GM12891 (cell line): Measurements from ENCODE around the gene GPR137C.

ENCODE experiments used
- PAX5 ChIP-seq: IDR thresholded peaks from 2 replicates; pipeline ENCODE4 v1.6.1; 2011; ENCODE audit warnings: low read length, moderate library complexity, mild to moderate bottlenecking; ENCODE audit not compliant: insufficient read depth, severe bottlenecking
- POLR2A ChIP-seq: IDR thresholded peaks from 2 replicates; pipeline ENCODE4 v1.6.1; 2011; ENCODE audit warnings: low read depth, low read length, control low read depth
- POLR2AphosphoS5 ChIP-seq: IDR thresholded peaks from 2 replicates; pipeline ENCODE4 v1.6.1; 2011; ENCODE audit warnings: low read depth, low read length, control low read depth
- POU2F2 ChIP-seq: IDR thresholded peaks from 2 replicates; pipeline ENCODE4 v1.6.1; 2011; ENCODE audit warnings: low read depth, mild to moderate bottlenecking, control low read depth, low read length, moderate library complexity
- SPI1 ChIP-seq: IDR thresholded peaks from 2 replicates; pipeline ENCODE4 v1.6.1; 2011; ENCODE audit warnings: low read depth, low read length, control low read depth
- TAF1 ChIP-seq: IDR thresholded peaks from 2 replicates; pipeline ENCODE4 v1.6.1; 2011; ENCODE audit warnings: low read depth, low read length, control low read depth

- TF ChIP-seq POLR2AphosphoS5 (no peak), POLR2A (no peak), POU2F2 (no peak), TAF1 (no peak), PAX5 (no peak), SPI1 (no peak)
Observed at GRCh38 chr14:52660325-52660724, 107.7 kb downstream of the GPR137C start.
